ENCODE results near the gene GART. TPM values are rescaled to one million over a fixed set of nuclear protein-coding genes. Genes with fewer than 3 reads are reported as not detected.

The GART gene
- total RNA-seq, result 77.6 and 103 TPM in 2 replicates

GRCh38 chr21:33541756-33542639, at the start of gene GART:
Gene GART, minus strand, starts transcription at chr21:33542117. Its CDS starts 2,802 bp downstream, at chr21:33539315.

DNA sequence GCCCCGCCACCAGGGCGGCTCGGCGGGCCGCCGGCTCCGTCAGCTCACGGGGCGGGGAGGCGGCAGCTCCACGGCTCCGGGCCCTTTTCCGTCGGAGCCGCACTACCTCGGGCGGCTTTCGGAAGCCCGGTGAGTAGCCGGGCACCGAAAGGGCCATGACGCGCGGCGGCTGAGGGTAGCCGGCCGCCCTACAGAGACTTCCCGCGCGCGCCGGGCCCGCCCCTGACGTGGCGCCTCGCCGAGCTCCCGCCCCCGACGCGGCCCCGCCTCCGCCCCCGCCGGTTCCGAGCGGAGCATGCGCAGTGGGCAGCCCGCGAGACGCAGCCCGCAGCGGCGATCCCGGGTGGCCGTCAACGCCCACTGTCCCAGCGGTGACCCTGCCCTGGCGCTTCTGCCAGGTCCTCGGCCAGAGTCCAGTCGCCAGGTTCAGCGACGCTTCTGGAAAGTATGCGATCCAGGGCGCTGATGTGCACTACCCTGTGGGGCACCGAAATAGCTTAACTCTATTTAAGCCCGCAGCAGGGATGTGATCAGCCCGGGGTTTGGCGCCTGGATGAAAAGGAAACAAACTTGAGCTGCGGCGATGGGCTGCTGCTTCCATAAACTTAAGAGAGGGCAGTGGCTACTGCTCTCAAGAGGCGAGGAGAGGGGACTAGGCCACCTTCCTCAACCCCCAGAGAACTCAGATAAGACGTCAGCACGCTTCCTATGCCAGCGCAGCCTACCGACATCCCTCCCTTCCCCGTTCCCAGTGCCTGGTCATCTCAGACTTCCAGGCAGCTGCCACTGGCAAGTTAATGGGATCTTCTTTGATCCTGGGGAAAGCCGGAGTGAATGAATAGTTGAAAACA, 46.8 kb upstream of the GART start, which contains the start of gene DONSON:
DONSON (minus strand) TSS at position 200 of the 851 bp plus-strand sequence; CDS start at position 157, 43 bp downstream.

GRCh38 chr21:33542640-33543504, 955 bp upstream of the GART start, which contains the start of gene SON:
Gene SON, plus strand, starts transcription at chr21:33543038. Its CDS starts 55 bp downstream, at chr21:33543093.

GRCh38 chr21:33491373-33492102, 50.4 kb downstream of the GART start, which contains the start of gene DNAJC28:
Gene DNAJC28, minus strand, starts transcription at chr21:33491716. Its CDS starts 2,323 bp downstream, at chr21:33489393.

DNA sequence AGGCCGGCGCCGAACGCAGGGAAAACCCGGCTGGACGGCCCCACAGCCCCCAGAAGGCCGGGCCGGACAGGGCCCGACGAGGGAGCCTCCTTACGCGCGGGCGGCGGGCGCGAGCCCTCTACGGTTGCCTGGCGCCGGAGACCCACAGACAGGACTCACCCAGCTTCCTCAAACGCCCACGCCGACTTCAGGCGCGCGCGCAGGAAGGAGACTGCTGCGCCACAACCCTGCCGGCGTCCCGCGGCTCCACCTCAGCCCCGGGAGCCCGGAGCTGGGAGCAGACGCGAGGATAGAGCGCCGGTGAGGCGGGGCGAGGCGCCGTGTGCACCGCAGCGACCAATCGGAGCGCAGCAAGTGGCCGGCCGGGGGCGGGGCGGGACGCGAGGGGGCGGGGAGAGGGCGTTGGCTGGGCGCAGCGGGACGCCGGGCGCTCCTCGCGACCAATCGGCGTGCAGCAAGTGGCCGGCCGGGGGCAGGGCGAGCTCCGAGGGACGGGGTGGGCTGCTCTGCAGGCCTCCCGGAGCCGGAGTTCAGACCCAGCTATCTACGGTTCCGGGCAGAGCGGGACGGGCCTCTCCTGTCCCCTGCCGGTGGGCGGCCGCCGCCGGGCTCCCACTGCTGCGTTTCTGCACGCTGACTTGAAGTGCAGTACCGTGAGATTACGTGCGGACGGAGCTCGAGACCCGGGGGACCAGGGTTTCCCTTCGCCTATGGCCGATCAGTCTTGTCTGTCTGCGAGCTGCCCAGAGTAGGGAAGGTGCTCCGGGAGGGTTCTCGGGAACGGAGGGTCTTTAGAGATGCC, 62.0 kb downstream of the GART start, which contains the start of gene TMEM50B:
TMEM50B (minus strand) TSS at position 296 of the 802 bp plus-strand sequence. CDS start 11,089 bp downstream, outside the sequence.

Other genes with a start within 250 kb of the GART start
- 16.6 and 16.8 TPM in 2 replicates for gene IFNAR1, start 217.1 kb downstream of the GART start, total RNA-seq
- gene IFNGR2, start 138.7 kb downstream of the GART start, total RNA-seq, result 57.6 and 72.9 TPM in 2 replicates
- gene TMEM50B, start 62.1 kb downstream of the GART start, total RNA-seq, result 18.9 and 21.3 TPM in 2 replicates
- gene DNAJC28, start 50.4 kb downstream of the GART start, total RNA-seq, result 0.42 TPM in 2 replicates
- gene SON, start 921 bp upstream of the GART start, total RNA-seq, result 184 and 484 TPM in 2 replicates
- 17.7 and 19.3 TPM in 2 replicates for gene DONSON, start 46.6 kb upstream of the GART start, total RNA-seq
- gene CRYZL1, start 99.6 kb upstream of the GART start, total RNA-seq, result 12.1 and 16.1 TPM in 2 replicates
- gene ITSN1, start 100.4 kb upstream of the GART start, total RNA-seq, result 15.9 and 17.9 TPM in 2 replicates

Measured in airway epithelial cell (primary cell).